K562 (cell line): ENCODE measurements around the gene RAB40B. TPM values are rescaled to one million over a fixed set of nuclear protein-coding genes. Genes with fewer than 3 reads are reported as not detected.

Experiments
- ATAC-seq: fragments of 200-7000 bp; cut with Tn5 transposase; 3 replicates; pipeline ENCODE4 v1.9.1; 2020; ENCODE audit warnings: moderate library complexity
- BruUV-seq: library from RNA; stranded (reverse); fragments of 400-500 nt; replicated peaks from 2 replicates; lab custom pipeline; 2021; lab: Mats Ljungman, UMichigan
- CTCF ChIA-PET: fragments of 300-600 bp; formaldehyde crosslinking; extraction: SDS; loops from one replicate; lab custom pipeline; 2021; ENCODE audit warnings: low intra/inter-chr PET ratio; lab: Yijun Ruan, JAX
- POLR2A ChIA-PET: fragments of 300-600, 350-650 bp; sonication (Branson Sonifier 250); formaldehyde crosslinking; extraction: SDS; loops from one replicate; lab custom pipeline; 2021; ENCODE audit warnings: antibody characterized with exemption, inconsistent platforms; lab: Yijun Ruan, JAX
- DNase-seq, 4 experiments: peaks; one replicate each; pipeline versions ENCODE4 v3.0.0 to v3.0.0-alpha.2; 2011 to 2018; ENCODE audit warnings: low spot score in 3 of 4, mixed read lengths in 3 of 4; ENCODE audit errors: extremely low read depth in 1 of 4
- FAIRE-seq: peaks from 2 replicates; lab custom pipeline; 2011; peaks lifted over from hg19 to GRCh38; lab: Jason Lieb, UNC
- H2AFZ ChIP-seq: 2 replicates; pipeline ENCODE4 v1.6.0; 2011; ENCODE audit warnings: low read depth, low read length, control low read depth, inconsistent platforms
- H3K27ac ChIP-seq: fragments of 200-600 bp; 3 replicates; pipeline ENCODE4 v1.8.0; 2011; ENCODE audit warnings: low read depth, mild to moderate bottlenecking, control low read depth, inconsistent platforms, low read length, moderate library complexity, mixed read lengths; ENCODE audit errors: extremely low read depth
- H3K27me3 ChIP-seq, 2 experiments: fragments of 300-600 bp in 1 of 2; 2 replicates in 1 of 2; 3 replicates in 1 of 2; pipeline versions ENCODE4 v1.6.0 to v1.8.0; 2011; ENCODE audit warnings: inconsistent platforms in 2 of 2, low read length in 2 of 2, mild to moderate bottlenecking in 1 of 2, mixed read lengths in 1 of 2, moderate library complexity in 1 of 2; ENCODE audit not compliant: control insufficient read depth in 2 of 2, insufficient read depth in 2 of 2
- H3K36me3 ChIP-seq: fragments of 300-600 bp; 3 replicates; pipeline ENCODE4 v1.8.0; 2011; ENCODE audit warnings: mild to moderate bottlenecking, low read length, inconsistent platforms; ENCODE audit not compliant: control insufficient read depth, insufficient read depth
- H3K4me1 ChIP-seq, 2 experiments: fragments of 200-600 bp in 1 of 2; replicated peaks in 1 of 2; 2 replicates in 1 of 2; 3 replicates in 1 of 2; pipeline versions ENCODE4 v1.5.1 to v1.8.0; 2011; ENCODE audit warnings: inconsistent platforms in 2 of 2, low read length in 2 of 2, mild to moderate bottlenecking in 1 of 2, mixed read lengths in 1 of 2, moderate library complexity in 1 of 2; ENCODE audit not compliant: control insufficient read depth in 2 of 2, insufficient read depth in 2 of 2
- H3K4me2 ChIP-seq: 2 replicates; pipeline ENCODE4 v1.6.1; 2011; ENCODE audit warnings: low read length, control low read depth, inconsistent platforms, mixed read lengths; ENCODE audit not compliant: insufficient read depth
- H3K4me3 ChIP-seq: fragments of 200-600 bp; sonication (generic), shearing (Covaris generic); 2 replicates; pipeline ENCODE4 v1.5.1; 2016; ENCODE audit warnings: control low read depth, inconsistent platforms
- H3K79me2 ChIP-seq: fragments of 200-600 bp; 3 replicates; pipeline ENCODE4 v1.8.0; 2011; ENCODE audit warnings: low read length, inconsistent platforms; ENCODE audit not compliant: control insufficient read depth, insufficient read depth
- H3K9ac ChIP-seq, 2 experiments: 2 replicates each; pipeline versions ENCODE4 v1.6.0 to v1.6.1; 2011; ENCODE audit warnings: low read depth in 2 of 2, low read length in 2 of 2, control low read depth in 1 of 2, inconsistent platforms in 1 of 2, mild to moderate bottlenecking in 1 of 2, mixed read lengths in 1 of 2; ENCODE audit not compliant: insufficient read depth in 1 of 2
- H3K9me1 ChIP-seq: one replicate; pipeline ENCODE4 v1.6.0; 2011; ENCODE audit warnings: inconsistent platforms, mild to moderate bottlenecking, low read length, moderate library complexity; ENCODE audit not compliant: control insufficient read depth, insufficient read depth
- H3K9me3 ChIP-seq: replicated peaks from 2 replicates; pipeline ENCODE4 v1.5.1; 2011; ENCODE audit warnings: low read depth, low read length, inconsistent platforms; ENCODE audit not compliant: control insufficient read depth, insufficient read depth
- H4K20me1 ChIP-seq: replicated peaks from 2 replicates; pipeline ENCODE4 v1.6.1; 2011; ENCODE audit warnings: low read length, inconsistent platforms, mixed read lengths; ENCODE audit not compliant: control insufficient read depth, insufficient read depth
- DNMT1 ChIP-seq: fragments of 450-650 bp; IDR thresholded peaks from 2 replicates; pipeline ENCODE4 v1.6.1; 2016; ENCODE audit warnings: antibody characterized with exemption, mild to moderate bottlenecking
- EWSR1 ChIP-seq: fragments of 450-650 bp; IDR thresholded peaks from 2 replicates; pipeline ENCODE4 v1.6.1; 2018; ENCODE audit warnings: borderline replicate concordance, mild to moderate bottlenecking, low read depth, moderate library complexity; ENCODE audit not compliant: partially characterized antibody
- IFI16 ChIP-seq: fragments of 250-450 bp; sonication (Bioruptor Pico); IDR thresholded peaks from 2 replicates; pipeline ENCODE4 v2.1.2; 2022; ENCODE audit warnings: mild to moderate bottlenecking, inconsistent platforms
- KDM5B ChIP-seq: fragments of 200-600 bp; sonication (generic); IDR thresholded peaks from 2 replicates; pipeline ENCODE4 v1.6.1; 2012; ENCODE audit warnings: low read depth, mild to moderate bottlenecking, moderate library complexity, low read length, control low read depth, inconsistent platforms; ENCODE audit not compliant: insufficient replicate concordance
- MCM5 ChIP-seq: fragments of 450-650 bp; IDR thresholded peaks from 2 replicates; pipeline ENCODE4 v1.6.1; 2016; ENCODE audit warnings: low read depth
- PHF20 ChIP-seq: fragments of 450-650 bp; IDR thresholded peaks from 2 replicates; pipeline ENCODE4 v1.6.1; 2018; ENCODE audit not compliant: partially characterized antibody
- SMC3 ChIP-seq: conservative IDR thresholded peaks from 2 replicates; pipeline ENCODE4 v1.6.1; 2011; ENCODE audit warnings: low read depth, low read length, improper control_type of control experiment; ENCODE audit not compliant: insufficient read depth
- TAL1 ChIP-seq: fragments of 450-650 bp; IDR thresholded peaks from 2 replicates; pipeline ENCODE4 v1.6.1; 2016; ENCODE audit warnings: mild to moderate bottlenecking
- ZFX ChIP-seq: sonication (generic); formaldehyde crosslinking; IDR thresholded peaks from 2 replicates; pipeline ENCODE4 v1.8.0; 2022; ENCODE audit warnings: mild to moderate bottlenecking, missing genetic modification reagents, moderate library complexity
- ZNF507 ChIP-seq: conservative IDR thresholded peaks from 2 replicates; pipeline ENCODE4 v1.6.1; 2017; ENCODE audit warnings: missing genetic modification characterization, missing compliant biosample characterization
- ZNF717 ChIP-seq: fragments of 250-450 bp; sonication (Bioruptor Pico); IDR thresholded peaks from 2 replicates; pipeline ENCODE4 v1.5.0; 2021
- WGBS: fragments of 100-300 bp; shearing (Covaris generic); methylation state at CpG from one replicate; pipeline ENCODE4 v1.1.6; 2016; ENCODE audit warnings: low coverage, mixed read lengths; ENCODE audit not compliant: insufficient coverage; ENCODE audit errors: missing lambda C conversion rate; 5-methylcytosine and 5-hydroxymethylcytosine counted together
- in situ Hi-C: fragments of 300-500 bp; cut with MboI; formaldehyde crosslinking; loops from 4 replicates; pipeline ENCODE4 v1.15.0; 2018; ENCODE audit warnings: inconsistent platforms, mixed read lengths
- intact Hi-C: fragments of 100-400 bp; cut with micrococcal nuclease; formaldehyde crosslinking; loops from 2 replicates; pipeline ENCODE4 v1.14.2; 2022
- polyA plus RNA-seq, 8 experiments: library from polyadenylated mRNA; depleted of rRNA in 4 of 8; stranded (reverse) in 5 of 8; unstranded in 3 of 8; fragments of >200 nt; fragmentation: Nextera tagmentation in 2 of 8; fragmentation: Illumina TruSeq in 1 of 8; extraction: Ambion mirVana in 2 of 8; extraction: Trizol in 1 of 8; gene quantifications; 2 replicates each; pipeline versions ENCODE4 v1.2.1 to v1.2.3, GENCODE V29; 2011 to 2014; ENCODE audit warnings: inconsistent platforms in 1 of 8, missing spikeins in 1 of 8
- total RNA-seq, 7 experiments: library from RNA; depleted of rRNA in 6 of 7; stranded (reverse); fragments of >200 nt in 6 of 7; fragmentation: Illumina TruSeq in 2 of 7; extraction: Trizol in 2 of 7; gene quantifications; 2 replicates each; pipeline versions ENCODE4 v1.2.1 to v1.2.3, GENCODE V29; 2011 to 2021; ENCODE audit warnings: low replicate concordance in 1 of 7

The RAB40B gene
- total and polyA plus RNA-seq, 9 of the 15 experiments (the other 6 are each of a cell fraction or from before 2014, with no cell fraction given) = 0.13 to 4.6 (median 1.4) TPM

- H3K27me3 ChIP-seq = no peaks in the 10 kb centered on the region
- no peak overlapping the region for H2AFZ ChIP-seq
- CTCF ChIA-PET = no interaction called here
- WGBS = 89% methylated on average over 7 of the region's 8 CpGs
- H4K20me1 ChIP-seq = peaks cover 6% of the 10 kb centered on the region; the same call in 1 of the 2 replicates
- DNase-seq = no peak
- H3K9me1 ChIP-seq = no peaks in the 10 kb centered on the region
- no peak for FAIRE-seq
- no peak overlapping the region for H3K4me3 ChIP-seq
- no peak overlapping the region for H3K4me2 ChIP-seq
- H3K79me2 ChIP-seq = peaks cover 37% of the 10 kb centered on the region
- no TSS peak for BruUV-seq
- H3K36me3 ChIP-seq = peaks cover 91% of the 10 kb centered on the region
- H3K9me3 ChIP-seq = no peaks in the 10 kb centered on the region
- POLR2A ChIA-PET = interaction anchor here (1.0 to 2.1 kb wide), 4 partner anchors 7 to 19 kb away, joined by 3 to 6 read pairs (median 4); partner anchors contain the start of gene WDR45B
- in situ Hi-C loops = no loop called here
- intact Hi-C loops = no loop called here
- peaks cover 0 to 4% of the 10 kb centered on the region in 2 experiments; a peak in 1 of 5 replicates for H3K4me1 ChIP-seq
- ATAC-seq = no peak
- TF ChIP-seq TAL1 (no peak), SMC3 (no peak), EWSR1 (no peak), DNMT1 (no peak), ZNF717 (no peak), ZNF507 (no peak), KDM5B (no peak), MCM5 (no peak), IFI16 (CRISPR knock-in tag) (no peak), ZFX (CRISPR knock-in tag) (no peak), PHF20 (no peak)
- TF ChIP-seq, all 486 proteins: peak for 0
- no peak overlapping the region for H3K9ac ChIP-seq
- H3K27ac ChIP-seq = no peak overlapping the region
These were observed 68.8 kb downstream of the RAB40B start for GRCh38 chr17:82629748-82630147.
